HG03558 (cell line): ENCODE data around the gene GGTA1.
"Not testable (repeated sequence)": the region's sequence is repeated elsewhere in the genome, so short reads cannot be mapped to it uniquely, and the experiment has no call there.

Experiments used
- ATAC-seq: cut with Tn5 transposase; IDR thresholded peaks from one replicate; pipeline ENCODE4 v1.9.1; 2021; ENCODE audit warnings: moderate number of reproducible peaks; ENCODE audit not compliant: unreplicated experiment; ENCODE audit errors: extremely low read depth

Gene GGTA1

GRCh38 chr9:121499427-121500164 lies at the start of gene GGTA1:
Gene GGTA1 (minus strand): TSS chr9:121499844. CDS start chr9:121467922, 31,922 bp downstream.
- ATAC-seq, result no peak

GRCh38 chr9:121548666-121549065 lies 49.0 kb upstream of the GGTA1 start:
- ATAC-seq, result no peak

DNA sequence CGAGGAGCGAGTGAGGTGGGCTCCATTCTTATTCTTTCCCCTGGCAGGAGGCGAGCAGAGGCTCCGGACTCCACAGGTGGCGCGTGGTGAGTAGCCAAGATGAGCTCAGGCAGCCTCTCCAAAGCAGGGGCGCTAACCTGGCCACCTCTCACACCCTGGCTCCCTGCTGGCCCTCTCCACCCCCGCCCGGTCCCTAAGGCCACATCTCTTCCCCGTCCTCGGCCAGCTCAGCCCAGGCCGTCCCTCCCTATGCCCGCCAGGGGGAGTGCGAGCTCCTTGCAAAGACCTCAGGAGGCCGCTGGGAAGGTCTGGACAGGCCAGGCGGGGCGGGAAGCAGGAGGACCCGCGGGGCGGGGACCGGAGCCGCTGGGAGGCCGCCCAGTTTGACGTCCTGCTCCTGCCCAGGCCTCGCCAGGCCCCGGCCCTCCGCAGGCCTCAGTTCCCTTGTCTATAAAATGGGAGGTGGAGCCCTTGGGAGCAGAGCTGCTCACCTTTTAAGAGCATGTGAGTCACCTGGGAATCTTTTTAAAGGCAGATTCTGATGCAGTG lies 46.3 kb upstream of the GGTA1 start:
- ATAC-seq, result no peak

DNA sequence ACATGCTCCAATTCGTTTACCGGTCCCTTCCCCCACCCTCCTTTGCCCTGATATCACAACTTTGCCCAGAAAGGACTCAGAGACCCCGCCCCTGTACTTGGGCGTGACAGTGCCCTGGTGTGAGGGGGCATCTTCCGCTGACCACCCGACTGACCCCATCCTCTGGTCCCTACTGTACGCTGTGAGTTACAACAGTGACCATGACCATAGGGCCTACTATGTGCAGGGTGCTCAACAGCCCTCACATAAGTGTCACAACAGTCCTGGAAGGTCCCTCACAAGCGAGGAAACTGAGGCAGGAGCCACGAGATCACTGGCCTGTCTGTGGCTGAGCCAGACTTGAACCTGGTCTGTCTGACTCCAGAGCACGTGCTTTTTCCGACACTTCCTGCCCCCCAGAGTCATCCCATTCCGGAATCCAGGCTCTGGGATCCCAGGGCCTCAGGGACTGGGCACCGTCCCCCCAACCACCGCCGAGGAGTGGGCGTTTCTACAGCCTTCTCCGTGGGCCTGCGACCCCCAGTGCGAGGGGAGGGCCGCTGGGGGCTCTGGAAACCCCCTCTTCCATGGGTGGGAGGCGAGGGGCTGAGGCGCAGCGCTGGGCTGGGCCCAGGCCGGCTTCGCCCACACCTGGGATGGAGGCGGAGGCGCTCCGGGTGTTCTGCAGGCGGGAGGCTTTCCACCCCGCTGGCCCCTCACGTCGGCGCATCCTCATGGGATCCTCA lies 45.7 kb upstream of the GGTA1 start:
- no peak for ATAC-seq

DNA sequence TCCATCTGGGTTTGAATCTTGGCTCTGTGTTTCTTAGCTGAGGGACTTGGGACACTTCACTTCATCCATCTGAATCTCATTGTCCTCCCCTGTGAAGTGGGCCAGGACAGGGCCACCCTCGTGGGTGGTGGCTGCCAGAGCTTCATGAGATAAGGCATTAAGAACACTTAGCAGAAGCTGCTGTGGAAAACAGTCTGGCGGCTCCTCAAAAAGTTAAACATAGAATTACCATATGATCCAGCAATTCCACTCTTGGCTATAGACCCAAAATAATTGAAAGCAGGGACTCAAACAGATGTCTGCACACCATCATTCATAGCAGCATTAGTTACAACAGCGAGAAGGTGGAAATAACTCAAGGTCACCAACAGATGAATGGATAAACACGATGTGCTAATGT lies 42.4 kb upstream of the GGTA1 start:
- ATAC-seq, result no peak

DNA sequence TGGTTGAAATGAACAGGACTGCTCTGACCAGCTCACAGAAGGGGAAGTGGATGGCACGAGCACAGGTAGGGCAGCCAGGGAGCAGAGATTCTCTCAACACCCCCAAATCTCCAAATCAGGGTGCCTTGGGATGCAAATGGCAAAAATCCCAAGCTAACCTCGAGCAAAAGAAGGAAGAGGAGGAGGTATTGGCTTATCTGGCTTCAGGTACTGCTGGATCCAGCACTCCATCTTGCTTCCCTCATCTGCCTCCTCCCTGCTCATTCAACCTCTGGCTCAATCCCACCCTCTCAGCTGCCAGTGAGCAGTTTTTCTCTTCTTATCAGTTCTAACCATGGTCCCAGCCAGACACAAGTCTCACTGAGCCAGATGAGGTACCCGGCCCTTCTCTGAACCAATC lies 41.6 kb upstream of the GGTA1 start:
- no peak for ATAC-seq

DNA sequence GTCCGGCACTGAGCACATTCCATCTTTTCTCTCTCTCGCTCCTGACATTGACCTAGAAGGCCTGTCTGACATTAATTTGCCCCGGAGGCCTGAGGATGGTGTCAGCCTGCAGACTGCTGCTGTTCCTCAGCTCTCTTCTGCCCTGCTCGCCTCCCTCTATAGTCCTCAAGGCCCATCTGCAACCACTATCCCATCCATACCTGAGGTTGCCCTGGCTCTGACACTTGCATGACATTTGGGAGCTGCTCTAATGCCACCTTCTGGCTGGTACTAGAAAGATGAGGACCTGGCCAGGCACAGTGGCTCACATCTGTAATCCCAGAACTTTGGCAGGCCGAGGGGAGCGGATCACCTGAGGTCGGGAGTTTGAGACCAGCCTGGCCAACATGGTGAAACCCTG lies 38.6 kb upstream of the GGTA1 start:
- ATAC-seq, result no peak

DNA sequence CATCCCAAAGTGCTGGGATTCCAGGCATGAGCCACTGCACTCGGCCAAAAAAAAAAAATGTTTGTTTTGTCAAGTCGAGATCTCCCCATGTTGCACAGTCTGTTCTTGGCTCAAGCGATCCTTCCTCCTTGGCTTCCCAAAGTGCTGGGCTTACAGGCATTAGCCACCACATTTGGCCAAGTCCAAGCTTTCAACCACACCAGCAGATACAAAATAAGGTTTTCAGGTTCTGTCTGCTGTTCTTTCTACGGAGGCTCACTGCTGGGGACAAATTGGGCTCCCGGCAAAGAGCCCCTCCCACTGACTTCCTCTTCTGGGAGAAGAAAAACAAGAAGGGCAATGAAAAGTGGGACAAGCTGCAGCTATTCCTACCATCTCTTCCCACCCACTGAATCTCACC lies 37.6 kb upstream of the GGTA1 start:
- ATAC-seq, result no peak

DNA sequence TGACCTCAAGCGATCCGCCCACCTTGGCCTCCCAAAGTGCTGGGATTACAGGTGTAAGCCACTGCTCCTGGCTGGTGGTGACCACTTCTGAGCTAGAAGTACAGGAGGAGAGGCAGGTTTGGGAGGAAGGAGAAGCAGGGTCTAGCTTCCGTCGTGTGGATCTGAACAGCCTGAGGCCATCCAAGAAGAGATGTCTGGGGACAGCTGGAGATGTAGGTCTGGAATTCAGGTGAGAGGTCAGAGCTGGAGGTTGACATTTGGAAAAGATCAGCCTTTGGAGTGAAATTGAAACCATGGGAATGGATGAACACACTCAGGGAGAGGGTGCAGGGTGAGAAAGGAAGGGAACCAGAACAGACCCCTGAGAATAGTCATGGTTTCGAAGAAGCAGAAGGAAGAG lies 33.2 kb upstream of the GGTA1 start:
- no peak for ATAC-seq

DNA sequence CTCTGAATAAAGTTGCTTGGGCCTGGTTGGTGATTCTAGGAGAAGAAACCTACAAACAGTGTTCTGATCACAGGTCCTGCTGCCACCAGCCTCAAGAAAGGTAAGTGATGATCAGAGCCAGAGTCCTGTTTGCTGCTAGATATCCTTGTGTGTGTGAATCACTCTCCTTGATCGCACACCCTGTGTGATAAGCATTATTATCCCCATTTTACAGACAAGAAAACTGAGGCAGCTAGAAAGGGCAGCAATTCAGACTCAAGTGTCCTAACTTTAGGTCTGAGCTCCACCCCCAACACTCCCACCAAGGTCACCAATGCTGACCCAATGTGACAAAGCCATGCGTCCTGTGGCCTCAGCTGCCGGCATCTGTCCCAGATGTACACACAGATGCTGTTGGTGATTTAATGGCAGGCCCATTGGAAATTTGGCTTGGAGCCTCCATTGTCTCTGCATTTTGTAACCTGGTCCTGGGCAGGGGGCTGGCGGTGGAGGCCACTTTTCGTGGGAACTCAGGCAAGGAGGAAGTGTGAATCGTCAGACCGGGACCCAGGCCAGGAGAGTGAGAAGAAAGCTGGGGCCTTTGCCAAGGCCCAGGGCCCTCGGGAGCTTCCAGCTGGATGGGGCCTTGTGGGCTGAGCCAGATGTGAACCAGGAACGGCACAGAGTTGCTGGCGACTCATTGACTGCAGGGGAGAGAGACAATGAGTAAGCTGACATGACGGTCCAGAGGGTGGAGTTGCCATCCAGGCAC lies 29.8 kb upstream of the GGTA1 start:
- no peak for ATAC-seq

DNA sequence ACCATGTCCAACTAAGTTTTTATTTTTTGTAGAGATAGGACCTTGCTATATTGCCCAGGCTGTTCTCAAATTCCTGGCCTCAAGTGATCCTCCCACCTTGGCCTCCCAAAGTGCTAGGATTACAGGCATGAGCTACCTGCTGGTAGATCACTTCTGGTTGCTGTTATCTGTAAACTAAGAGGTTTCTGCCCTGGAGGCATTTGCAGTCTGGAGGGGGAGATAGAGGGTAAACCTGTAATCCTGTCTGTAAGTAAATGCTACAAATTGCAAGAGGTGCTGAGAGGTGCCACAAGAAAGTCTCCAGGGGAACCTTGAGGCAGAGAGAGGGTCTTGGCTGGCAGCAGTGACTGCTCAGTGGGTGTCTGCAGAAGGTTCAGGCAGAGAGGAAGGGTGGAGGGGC lies 29.0 kb upstream of the GGTA1 start:
- ATAC-seq, result no peak

- ATAC-seq, result no peak
Measured at GRCh38 chr9:121527371-121527770, 27.7 kb upstream of the GGTA1 start.

- not testable (repeated sequence) for ATAC-seq
Measured at GRCh38 chr9:121519688-121520087, 20.0 kb upstream of the GGTA1 start.

- no peak for ATAC-seq
Measured at GRCh38 chr9:121518634-121519033, 19.0 kb upstream of the GGTA1 start.

GRCh38 chr9:121513166-121513565 lies 13.5 kb upstream of the GGTA1 start:
- ATAC-seq, result not testable (repeated sequence)

- no peak for ATAC-seq
Measured at GRCh38 chr9:121510766-121511550, 11.3 kb upstream of the GGTA1 start.

- ATAC-seq, result no peak
Measured at GRCh38 chr9:121509180-121509579, 9.5 kb upstream of the GGTA1 start.

GRCh38 chr9:121508415-121508814 lies 8.8 kb upstream of the GGTA1 start:
- no peak for ATAC-seq

GRCh38 chr9:121505903-121506735 lies 6.5 kb upstream of the GGTA1 start:
- no peak for ATAC-seq
